Measurements from ENCODE around the gene SLK.

The SLK gene

GRCh38 chr10:104057717-104058116 is 90.8 kb downstream of the SLK start:
- FAIRE-seq: no peak

- no peak for FAIRE-seq
These were observed 92.4 kb downstream of the SLK start for GRCh38 chr10:104059364-104059763.

- no peak for FAIRE-seq
These were observed 94.3 kb downstream of the SLK start for GRCh38 chr10:104061196-104061595.

- no peak for FAIRE-seq
These were observed 98.8 kb downstream of the SLK start for GRCh38 chr10:104065748-104066147.

- no peak for FAIRE-seq
These were observed 100.0 kb downstream of the SLK start for GRCh38 chr10:104066945-104067344.

- no peak for FAIRE-seq
These were observed 100.6 kb downstream of the SLK start for GRCh38 chr10:104067525-104067924.

- FAIRE-seq: no peak
These were observed 102.7 kb downstream of the SLK start for GRCh38 chr10:104069613-104070012.

GRCh38 chr10:104072786-104073185 is 105.8 kb downstream of the SLK start:
- FAIRE-seq: no peak

GRCh38 chr10:104074505-104074904 is 107.6 kb downstream of the SLK start:
- no peak for FAIRE-seq

- no peak for FAIRE-seq
These were observed 109.8 kb downstream of the SLK start for GRCh38 chr10:104076743-104077160.

GRCh38 chr10:104077247-104077646 is 110.3 kb downstream of the SLK start:
- FAIRE-seq: no peak

GRCh38 chr10:104077663-104078151 is 110.8 kb downstream of the SLK start:
- FAIRE-seq: no peak

Measured in TTC549 (cell line).